Stimulated activated CD4-positive, alpha-beta T cell treated with anti-CD3 and anti-CD28 coated beads, TNF-alpha, amount 100 ng/mL, for 24 hours (primary cell): Measurements from ENCODE around the gene PSME1.

Experiments used
- DNase-seq, 3 experiments: peaks; one replicate each; pipeline ENCODE4 v3.0.0-alpha.2; 2020; ENCODE audit warnings: low read depth in 3 of 3

Gene PSME1

DNA sequence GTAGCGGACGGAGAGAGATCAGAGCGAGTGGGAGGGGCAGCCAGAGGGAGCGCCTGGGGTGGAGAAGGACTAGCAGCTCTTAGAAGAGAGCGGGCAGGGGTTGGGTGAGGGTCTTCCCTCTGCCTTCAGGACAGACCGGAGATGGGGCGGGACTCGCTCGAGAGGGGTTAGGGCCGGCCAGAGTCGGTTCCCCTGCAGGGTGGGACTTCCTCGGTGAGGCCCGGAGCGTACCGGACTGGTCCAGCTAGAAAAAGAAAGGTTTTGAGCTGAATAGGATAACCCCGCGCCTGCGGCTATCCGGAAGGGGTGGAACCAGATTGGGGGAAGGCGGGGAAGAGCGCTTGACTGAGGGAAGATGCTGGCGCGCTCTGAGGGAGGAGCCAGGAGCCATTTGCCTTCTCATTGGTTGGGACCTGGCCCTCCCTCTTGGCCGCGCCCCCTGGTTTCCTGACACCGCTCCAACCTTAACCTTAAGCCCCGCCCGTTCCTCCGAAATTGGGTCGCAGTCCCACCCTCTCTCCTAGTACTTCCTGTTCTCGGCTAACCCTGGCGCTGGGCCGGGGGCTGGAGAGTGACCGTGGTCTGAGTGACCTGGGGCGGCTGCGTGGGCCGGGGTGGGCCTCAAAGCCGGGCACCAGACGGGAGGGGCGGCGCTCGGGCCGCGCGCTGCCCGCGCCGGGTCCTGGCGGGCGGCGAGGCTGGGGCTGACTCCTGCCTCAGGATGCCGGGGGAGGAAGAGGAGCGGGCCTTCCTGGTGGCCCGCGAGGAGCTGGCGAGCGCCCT, 11.2 kb downstream of the PSME1 start, which contains the start of gene RNF31:
Gene RNF31 (plus strand): TSS at position 521 of the 783 bp plus-strand sequence. CDS start 201 bp downstream, at position 722.
- DNase-seq, result peak; percentile 95 to 99 (median 96)

DNA sequence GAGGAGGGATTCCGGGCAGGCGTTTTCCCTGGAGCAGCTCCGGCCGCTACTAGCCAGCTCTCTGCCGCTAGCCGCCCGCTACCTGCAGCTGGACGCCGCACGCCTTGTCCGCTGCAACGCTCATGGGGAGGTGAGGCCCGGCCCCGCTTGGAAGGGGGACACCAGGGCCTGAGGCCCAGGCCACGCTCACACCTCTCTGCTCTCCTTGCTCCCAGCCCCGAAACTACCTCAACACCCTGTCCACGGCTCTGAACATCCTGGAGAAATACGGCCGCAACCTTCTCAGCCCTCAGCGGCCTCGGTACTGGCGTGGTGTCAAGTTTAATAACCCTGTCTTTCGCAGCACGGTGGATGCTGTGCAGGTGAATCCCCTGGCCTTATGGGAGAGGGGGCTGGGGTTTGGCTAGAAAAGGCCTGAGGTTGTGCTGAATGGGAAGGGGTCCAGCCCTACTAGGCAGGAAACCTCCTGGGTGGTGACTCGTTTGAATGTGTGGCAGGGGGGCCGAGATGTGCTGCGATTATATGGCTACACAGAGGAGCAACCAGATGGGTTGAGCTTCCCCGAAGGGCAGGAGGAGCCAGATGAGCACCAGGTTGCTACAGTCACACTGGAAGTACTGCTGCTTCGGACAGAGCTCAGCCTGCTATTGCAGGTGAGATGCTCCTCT, 11.9 kb downstream of the PSME1 start:
- no peak for DNase-seq

DNA sequence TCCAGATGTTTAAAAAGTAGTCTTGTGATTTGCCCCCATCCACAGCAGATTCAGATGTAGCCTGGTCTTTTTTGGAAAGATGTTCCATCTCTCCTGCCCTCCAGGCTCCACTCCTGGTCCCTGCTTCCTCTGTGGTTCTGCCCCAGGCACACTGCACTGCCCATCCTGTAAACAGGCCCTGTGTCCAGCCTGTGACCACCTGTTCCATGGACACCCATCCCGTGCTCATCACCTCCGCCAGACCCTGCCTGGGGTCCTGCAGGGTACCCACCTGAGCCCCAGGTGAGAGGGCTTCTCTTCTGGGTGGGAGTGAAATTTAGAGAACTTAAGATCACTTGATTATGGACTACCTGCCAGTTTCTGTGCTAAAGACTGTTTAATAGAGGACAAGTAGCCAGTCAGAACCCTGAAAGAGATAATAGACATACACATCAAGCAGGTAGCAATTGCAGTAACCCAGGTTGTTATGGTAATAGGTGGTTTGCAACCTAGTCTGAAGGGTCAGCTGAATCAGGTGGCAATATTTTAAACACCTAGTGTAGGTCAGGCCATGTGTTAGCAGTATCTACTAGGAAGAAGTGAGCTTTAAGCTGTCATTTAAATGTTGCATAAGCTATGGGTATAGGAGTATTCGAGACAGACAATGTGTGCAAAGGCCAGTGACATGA, 13.4 kb downstream of the PSME1 start:
- DNase-seq, result no peak

DNA sequence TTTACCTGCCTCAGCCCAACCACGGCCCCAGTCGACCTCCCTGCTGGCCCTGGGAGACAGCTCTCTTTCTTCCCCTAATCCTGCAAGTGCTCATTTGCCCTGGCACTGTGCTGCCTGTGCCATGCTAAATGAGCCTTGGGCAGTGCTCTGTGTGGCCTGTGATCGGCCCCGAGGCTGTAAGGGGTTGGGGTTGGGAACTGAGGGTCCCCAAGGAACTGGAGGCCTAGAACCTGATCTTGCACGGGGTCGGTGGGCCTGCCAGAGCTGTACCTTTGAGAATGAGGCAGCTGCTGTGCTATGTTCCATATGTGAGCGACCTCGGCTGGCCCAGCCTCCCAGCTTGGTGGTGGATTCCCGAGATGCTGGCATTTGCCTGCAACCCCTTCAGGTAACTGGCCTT, 14.1 kb downstream of the PSME1 start:
- no peak for DNase-seq

DNA sequence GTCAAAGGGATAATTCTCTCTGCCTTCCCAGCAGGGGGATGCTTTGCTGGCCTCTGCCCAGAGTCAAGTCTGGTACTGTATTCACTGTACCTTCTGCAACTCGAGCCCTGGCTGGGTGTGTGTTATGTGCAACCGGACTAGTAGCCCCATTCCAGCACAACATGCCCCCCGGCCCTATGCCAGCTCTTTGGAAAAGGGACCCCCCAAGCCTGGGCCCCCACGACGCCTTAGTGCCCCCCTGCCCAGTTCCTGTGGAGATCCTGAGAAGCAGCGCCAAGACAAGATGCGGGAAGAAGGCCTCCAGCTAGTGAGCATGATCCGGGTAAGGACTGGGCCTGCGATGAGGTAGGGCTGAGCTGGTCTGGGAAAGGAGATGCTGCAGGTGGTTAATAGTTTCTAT, 14.6 kb downstream of the PSME1 start:
- no peak for DNase-seq

DNA sequence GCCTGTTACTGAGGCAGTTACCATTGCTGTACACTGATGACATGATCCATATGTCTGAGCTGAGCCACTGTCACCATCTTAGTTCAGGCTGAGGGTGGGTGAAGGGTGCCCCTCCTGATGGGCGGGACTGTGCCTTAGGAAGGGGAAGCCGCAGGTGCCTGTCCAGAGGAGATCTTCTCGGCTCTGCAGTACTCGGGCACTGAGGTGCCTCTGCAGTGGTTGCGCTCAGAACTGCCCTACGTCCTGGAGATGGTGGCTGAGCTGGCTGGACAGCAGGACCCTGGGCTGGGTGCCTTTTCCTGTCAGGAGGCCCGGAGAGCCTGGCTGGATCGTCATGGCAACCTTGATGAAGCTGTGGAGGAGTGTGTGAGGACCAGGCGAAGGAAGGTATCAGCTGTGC, 15.0 kb downstream of the PSME1 start:
- no peak for DNase-seq

DNA sequence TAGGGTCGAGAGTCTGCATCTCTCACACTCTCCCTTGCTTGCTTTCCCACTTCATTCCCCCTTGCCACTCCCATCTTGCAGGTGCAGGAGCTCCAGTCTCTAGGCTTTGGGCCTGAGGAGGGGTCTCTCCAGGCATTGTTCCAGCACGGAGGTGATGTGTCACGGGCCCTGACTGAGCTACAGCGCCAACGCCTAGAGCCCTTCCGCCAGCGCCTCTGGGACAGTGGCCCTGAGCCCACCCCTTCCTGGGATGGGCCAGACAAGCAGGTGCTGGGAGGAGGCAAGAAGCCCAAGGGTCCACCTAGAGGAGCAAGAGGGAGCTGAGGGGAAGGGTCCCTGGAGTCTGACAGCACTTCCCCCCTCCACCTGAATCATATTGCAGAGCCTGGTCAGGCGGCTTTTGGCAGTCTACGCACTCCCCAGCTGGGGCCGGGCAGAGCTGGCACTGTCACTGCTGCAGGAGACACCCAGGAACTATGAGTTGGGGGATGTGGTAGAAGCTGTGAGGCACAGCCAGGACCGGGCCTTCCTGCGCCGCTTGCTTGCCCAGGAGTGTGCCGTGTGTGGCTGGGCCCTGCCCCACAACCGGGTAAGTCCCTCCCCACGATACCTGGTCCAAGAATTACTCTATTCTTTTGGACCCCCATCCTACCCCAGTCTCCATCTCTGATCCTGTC, 15.5 kb downstream of the PSME1 start:
- DNase-seq, result no peak

DNA sequence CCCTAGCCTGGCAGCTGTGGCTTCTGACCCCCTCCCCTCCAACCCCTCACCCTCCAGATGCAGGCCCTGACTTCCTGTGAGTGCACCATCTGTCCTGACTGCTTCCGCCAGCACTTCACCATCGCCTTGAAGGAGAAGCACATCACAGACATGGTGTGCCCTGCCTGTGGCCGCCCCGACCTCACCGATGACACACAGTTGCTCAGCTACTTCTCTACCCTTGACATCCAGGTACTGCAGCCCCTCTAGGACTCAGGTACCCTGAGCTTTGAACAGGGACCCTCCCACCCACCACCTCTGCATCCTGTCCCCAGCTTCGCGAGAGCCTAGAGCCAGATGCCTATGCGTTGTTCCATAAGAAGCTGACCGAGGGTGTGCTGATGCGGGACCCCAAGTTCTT, 19.1 kb downstream of the PSME1 start:
- DNase-seq, result no peak

DNA sequence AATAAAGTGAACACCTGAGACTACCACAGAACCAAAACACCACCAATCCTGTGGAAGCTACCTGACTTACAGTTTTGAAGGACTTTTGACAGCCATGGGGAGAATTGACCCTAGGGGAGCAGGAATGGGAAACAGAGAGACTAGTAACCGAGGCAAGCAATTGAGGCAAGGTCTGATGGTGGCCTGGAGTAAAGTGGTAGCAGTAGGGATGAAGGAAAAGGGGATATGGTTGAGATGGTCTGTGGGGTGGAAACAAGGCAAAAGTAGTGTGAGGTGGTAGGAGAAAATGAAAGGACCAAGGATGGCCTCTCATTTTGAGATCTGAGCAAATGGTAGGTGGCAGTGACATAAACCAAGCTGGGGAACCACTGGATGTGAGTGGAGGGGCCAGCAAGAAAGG, 20.8 kb downstream of the PSME1 start:
- no peak for DNase-seq

DNA sequence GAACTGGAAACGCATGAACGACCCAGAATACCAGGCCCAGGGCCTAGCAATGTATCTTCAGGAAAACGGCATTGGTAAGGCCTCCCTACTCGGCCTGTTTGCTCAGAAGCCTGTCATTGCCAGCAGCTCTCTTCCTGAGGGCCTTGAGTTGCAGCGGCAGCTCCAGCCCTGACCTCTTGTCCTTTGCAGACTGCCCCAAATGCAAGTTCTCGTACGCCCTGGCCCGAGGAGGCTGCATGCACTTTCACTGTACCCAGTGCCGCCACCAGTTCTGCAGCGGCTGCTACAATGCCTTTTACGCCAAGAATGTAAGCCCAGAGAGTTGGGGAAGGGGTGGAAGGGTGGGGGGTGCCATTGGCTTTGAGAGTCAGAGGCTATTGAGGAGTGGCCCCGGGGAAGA, 21.3 kb downstream of the PSME1 start:
- no peak for DNase-seq

DNA sequence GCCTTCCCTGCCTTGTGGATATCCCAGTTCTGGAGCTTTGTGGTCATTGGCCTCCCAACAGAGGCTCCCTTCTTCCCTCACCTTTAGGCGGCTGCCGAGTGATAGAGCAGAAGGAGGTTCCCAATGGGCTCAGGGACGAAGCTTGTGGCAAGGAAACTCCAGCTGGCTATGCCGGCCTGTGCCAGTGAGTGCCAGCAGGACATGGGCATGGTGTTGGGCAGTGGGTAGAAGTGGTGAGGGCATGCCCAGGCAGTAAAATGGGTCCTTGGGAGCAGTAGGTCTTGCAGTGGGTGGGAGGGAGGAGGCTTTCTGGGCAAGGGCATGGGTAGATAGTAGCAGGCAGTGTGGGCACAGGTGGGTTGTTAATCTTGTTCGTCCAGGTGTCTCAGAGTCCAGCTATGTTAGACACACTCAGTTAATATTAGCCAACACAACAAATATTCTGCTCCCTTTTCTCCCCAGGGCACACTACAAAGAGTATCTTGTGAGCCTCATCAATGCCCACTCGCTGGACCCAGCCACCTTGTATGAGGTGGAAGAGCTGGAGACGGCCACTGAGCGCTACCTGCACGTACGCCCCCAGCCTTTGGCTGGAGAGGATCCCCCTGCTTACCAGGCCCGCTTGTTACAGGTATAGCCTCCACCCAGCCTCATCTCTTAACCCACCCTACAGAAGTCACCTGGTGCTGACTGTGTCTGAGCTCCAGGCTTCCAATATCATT, 23.9 kb downstream of the PSME1 start:
- DNase-seq, result no peak

DNA sequence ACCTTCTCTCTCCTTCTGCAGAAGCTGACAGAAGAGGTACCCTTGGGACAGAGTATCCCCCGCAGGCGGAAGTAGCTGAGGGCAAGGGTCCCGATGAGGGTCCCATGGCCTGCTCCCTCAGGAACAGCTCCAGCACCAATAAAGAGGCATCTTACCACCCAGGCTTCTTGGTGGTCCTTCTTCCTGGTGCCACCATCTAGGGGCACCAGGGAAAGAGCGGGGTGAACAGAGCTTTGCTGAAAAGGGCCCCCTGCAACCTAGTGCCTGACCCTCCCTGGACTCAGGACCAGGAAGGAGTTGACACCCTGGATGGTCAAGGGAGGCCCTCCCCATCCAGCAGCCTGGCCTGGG, 24.5 kb downstream of the PSME1 start:
- DNase-seq, result no peak

DNA sequence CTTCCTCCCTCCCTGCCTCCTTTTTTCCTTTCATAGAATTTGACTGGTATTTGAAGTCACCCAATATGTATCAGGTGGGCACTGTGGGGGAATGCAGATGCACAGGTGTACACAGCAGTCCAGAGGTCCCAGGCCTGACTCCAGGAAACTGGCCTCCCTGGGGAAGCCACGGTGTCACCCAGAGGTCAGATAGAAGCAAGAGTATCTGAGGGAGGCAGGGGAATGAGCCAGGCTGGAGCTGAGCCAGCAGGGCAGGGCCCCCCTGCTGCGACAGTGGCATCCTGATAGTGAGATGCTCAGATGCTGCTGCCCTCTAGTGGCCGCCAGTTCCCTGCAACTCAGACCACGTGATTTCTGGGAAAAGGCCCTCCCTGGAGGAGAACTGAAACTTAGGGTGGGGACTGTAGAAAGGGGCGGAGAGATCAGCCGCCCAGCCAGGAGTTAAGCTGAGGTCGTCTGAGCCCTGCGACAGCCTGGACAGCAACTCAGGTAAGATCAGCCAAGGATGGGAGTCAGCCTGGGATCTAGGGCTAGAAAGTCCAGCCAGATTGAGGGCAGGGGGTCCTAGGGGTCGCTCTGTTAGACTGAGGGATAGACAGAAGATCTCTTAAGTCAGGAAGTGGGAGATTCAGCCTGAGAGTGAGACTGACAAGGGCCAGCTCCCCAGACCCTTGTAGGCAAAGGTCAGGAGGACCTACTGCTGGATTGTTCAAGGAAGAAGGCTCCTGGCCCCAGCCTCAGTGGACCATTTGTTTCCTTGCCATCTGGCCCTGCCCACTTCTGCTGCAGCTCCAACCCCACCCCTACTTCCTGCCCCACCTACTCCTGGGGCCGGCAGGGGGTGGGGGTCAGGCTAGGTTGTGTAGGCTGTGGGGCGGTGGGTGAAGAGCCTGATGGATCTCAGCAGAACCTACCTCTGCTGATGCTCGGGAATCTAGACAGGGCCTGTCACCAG, 25.1 kb downstream of the PSME1 start, which contains the start of gene IRF9:
Gene IRF9 (plus strand): TSS at position 416 of the 955 bp plus-strand sequence. CDS start 880 bp downstream, outside the sequence.
- DNase-seq, result peak; percentile 97 to 99 (median 98)

DNA sequence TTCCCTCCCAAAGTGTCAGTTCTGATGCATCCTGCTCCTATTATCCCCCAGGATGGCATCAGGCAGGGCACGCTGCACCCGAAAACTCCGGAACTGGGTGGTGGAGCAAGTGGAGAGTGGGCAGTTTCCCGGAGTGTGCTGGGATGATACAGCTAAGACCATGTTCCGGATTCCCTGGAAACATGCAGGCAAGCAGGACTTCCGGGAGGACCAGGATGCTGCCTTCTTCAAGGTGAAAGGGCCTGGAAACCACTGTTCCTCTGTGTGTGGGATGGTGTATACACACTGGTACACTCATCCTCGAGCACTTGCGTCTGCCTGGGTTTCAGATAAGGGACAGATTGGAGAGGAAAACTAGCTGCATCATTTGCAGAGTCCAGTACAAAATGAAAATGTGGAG, 26.1 kb downstream of the PSME1 start:
- DNase-seq, result no peak

DNA sequence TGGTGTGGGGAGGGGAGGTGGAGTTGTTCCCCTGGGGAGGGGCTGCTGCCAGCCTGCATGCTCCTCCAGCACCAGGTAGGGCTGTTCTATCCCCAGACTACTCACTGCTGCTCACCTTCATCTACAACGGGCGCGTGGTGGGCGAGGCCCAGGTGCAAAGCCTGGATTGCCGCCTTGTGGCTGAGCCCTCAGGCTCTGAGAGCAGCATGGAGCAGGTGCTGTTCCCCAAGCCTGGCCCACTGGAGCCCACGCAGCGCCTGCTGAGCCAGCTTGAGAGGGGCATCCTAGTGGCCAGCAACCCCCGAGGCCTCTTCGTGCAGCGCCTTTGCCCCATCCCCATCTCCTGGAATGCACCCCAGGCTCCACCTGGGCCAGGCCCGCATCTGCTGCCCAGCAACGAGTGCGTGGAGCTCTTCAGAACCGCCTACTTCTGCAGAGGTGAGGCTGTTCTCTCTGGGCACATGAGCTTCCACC, 28.6 kb downstream of the PSME1 start:
- DNase-seq, result no peak

DNA sequence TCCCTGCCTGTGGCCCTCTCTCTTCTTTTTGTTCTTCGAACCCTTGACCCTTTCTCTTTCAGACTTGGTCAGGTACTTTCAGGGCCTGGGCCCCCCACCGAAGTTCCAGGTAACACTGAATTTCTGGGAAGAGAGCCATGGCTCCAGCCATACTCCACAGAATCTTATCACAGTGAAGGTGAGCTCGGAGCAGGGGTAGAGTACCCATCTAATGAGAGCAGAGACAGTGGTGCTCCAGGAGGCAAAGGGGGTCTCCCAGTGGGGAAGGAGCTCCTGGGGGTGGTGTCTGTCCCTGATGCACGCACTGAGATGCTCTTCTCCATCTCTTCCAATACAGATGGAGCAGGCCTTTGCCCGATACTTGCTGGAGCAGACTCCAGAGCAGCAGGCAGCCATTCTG, 29.8 kb downstream of the PSME1 start:
- no peak for DNase-seq

DNA sequence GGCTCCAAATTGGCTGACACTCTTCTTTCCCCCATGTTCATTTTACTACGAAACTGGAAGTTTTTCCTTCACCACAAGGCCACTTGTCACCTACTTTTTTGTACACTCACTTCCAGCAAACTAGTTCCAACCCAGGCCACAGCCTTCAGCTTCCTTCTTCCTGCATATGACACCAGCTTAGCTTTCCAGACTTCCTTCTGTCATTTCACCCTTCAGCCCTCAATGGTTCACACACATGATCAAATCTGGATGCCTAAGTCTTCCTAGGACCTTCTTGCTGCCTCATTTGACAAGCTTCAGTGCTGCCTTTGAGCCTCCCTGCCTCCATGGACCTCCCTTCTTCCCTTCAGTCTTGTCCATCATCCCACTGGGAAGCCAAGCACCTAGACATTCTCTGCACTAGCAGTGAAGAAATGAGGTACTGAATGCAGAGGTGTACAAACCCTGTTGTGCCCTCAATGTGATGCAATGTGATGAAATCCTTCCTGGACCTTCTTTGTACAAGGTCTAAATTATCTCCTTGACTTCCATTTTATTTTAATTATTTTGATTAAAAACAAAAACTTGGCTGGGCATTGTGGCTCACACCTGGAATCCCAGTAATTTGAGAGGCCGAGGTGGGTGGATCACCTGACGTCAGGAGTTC, 31.6 kb downstream of the PSME1 start:
- DNase-seq, result no peak

DNA sequence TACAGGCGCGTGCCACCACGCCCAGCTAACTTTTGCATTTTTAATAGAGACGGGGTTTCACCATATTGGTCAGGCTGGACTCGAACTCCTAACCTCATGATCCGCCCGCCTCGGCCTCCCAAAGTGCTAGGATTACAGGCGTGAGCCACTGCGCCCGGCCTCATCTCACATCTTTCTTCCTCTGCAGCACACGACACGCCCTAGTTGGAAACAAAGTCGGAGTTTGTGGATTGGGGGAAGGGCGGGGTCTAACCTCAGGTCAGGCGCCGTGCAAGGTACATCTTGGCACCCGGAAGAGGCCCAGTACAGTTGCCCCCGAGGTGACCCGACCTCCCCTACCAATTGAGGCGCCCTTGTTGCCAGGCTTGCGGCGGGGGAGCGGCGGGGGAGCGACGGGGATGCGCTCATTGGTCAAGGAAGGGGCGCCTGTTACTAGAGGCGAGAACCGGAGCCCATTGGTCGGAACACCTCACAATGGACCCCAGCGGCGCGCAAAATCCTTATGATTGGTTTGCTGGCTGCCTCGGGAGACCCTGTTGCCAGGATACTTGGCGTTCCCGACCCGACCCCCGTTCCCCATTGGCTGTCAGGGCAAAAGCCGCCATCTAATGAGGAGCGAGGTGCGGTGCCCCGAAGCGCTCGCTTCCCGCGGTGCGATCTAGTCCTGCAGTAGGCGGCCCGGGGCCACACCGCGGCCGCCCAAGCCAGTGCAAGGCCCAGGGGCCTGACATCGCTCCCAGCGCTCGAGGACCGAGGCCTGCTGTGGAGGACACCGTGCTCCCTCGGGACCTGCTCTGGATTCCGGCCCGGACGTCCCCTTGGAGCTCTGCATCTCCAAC, 35.6 kb downstream of the PSME1 start, which contains the start of gene REC8:
Gene REC8 (plus strand): TSS at position 659 of the 839 bp plus-strand sequence. CDS start 473 bp downstream, outside the sequence.
- DNase-seq, result peak in 2 of 3 experiments; percentile 36 to 70
